Activated T-cell treated with anti-CD3 and anti-CD28 coated beads for 4 hours (primary cell): Measurements from ENCODE around the gene NTRK3.

ENCODE experiments used
- DNase-seq: peaks from one replicate; pipeline ENCODE4 v3.0.0-alpha.2; 2020

The NTRK3 gene

DNA sequence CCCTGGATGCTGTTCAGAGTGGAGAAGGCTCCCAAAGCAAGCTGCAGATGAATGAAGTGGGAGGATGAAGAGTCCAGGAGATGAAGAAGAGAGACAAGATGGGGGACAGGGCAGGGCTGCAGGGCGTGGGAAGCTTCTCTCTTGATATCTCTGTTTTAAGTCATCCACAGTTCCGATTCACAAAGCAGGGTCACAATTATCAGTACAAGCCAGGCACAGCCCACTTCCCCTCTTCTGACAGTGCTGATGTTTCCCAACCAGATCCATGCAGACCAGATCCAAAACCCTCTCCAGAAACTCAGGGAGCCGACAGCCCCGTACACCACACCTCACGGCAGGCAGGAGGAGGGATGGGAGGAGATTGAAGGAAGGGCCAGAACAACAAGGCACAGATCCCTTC, 31.1 kb downstream of the NTRK3 start:
- no peak for DNase-seq

DNA sequence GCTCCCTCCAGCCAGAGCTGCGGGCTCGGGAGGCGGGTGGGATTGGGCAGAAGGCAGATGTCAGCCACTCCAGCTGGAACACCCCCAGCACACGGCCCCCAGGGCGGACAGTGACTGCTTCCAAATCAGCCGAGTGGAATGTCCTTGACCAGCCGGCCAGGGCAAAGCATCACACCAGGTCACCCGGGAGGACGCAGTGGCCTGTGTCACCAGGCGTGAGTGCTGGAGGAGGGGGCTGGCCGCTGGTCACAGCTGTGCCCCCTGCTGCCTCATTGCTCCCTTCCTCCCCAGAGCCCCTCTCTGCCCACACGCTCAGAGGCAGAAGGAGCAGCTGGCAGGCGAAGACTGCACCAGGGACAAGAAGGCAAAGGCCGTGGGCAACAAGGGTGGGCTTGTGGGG, 33.5 kb downstream of the NTRK3 start:
- DNase-seq = no peak

GRCh38 chr15:88221836-88222235, 34.7 kb downstream of the NTRK3 start:
- DNase-seq = no peak

DNA sequence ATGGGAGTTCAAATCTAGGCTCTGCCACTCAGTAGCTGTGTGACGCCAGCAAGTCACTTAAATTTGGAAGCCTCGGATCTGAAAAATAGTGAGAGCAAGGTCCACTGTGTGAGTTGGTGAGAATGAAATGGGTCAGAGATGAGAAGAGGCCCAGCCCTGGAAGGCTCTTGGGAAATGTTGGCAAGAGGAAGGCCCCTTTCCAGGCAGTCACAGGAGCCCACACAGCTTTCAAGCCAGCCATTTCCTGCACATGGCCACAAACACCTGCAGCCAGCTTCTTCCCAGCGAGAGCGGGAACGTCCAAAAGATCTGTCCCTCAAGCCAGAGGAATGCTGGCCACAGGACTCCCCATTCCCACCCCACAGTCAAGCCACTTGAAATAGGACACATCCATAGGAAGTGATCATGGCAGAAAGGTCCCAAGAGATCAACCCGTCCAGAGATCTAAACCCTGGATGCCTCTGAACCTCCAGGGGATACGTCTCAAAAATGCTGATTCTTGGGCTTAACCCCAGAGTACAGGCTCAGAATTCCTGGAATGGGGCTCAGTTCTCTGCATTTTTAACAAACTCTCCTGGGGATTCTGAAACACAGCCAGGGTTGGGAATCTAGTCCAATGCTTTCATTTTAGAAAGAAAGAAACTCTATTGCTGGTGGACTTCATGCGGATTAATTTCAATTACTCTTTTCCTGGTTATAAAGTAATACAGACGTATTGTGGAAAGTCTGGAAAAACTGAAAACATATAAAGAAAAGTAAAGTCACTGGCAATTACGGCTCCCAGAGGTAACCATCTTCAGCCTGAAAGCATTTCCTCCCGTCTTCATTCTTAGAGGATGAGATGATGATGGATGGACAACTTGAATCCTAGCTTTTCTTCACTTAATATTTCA, 35.9 kb downstream of the NTRK3 start:
- DNase-seq = no peak

- DNase-seq = no peak
These were observed 36.9 kb downstream of the NTRK3 start for GRCh38 chr15:88219623-88220022.

GRCh38 chr15:88218557-88219221, 37.9 kb downstream of the NTRK3 start:
- DNase-seq = no peak

GRCh38 chr15:88215066-88215648, 41.4 kb downstream of the NTRK3 start:
- DNase-seq = no peak

DNA sequence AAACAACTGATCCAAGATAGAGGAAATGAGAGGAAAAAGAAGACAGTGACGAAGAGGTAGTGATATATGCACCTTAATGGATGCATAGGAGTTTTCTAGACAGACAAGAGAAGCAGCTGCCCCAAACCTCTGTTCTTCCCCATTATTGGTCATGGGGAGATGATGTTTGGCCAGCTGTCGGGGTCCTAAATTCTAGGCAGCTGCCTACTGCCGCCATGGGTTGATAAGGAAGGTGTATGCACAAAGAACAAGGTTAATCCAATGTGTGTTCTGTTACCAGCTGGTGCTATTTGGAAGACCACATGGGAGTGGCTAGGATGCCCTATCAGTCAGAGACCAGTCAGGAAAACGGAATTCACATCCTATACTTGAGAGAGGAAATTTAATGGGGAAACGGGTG, 47.4 kb downstream of the NTRK3 start:
- DNase-seq = no peak

DNA sequence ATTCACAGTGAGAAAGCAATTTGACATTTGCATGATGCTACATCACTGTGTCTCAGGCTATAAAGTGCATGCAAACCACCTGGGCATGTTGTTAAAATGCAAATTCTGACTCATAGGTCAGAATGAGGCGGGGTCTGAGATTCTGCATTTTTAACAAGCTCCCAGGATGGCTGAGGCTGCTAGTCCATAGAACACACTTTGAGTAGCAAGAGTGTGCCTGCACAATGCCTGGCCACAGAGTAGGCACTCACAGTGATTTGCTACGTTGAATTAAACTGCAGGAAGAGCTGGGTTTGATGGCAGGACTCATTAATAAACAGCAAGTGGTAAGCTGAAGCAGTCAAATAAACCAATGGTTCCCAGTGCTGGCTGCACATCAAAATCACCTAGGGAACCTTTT, 48.1 kb downstream of the NTRK3 start:
- no peak for DNase-seq

DNA sequence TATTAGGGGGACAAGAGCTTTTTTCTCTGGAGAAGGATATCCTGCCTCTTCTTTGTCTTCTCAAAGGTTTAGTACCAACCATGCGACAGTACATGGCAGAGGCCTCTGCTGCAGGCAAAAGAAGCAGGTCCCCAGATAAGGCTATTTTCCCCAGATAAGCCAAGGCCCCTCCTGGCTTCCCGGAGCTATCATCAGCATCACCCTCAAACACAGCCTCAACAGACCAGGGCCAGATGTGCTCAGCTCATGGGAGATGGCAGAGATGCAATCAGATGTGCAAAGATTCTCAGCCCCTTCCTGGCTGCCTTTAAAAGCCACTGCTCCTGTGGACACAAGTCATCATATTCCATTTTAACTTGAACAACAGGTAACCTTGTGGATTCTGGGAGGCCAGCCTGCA, 49.0 kb downstream of the NTRK3 start:
- no peak for DNase-seq

DNA sequence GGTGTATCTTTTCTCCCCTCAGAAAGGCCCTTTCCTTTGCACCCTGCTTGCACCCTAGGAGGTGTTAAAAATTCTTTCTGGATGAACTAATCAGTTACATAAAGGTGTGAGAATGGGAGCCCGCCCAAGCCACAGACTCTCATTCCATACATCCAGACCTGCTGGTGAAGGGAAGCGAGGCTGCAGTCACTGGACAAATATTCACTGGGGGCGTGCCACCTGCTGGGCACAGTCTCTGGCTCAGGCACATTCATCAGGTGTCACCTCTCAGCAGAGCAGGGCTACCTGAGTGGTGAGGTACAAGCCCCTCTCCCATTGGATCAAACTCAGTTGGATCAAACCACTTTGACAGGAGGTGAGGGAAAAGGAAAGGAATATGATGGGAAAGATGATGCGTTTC, 52.0 kb downstream of the NTRK3 start:
- no peak for DNase-seq

GRCh38 chr15:88202231-88202630, 54.3 kb downstream of the NTRK3 start:
- no peak for DNase-seq

DNA sequence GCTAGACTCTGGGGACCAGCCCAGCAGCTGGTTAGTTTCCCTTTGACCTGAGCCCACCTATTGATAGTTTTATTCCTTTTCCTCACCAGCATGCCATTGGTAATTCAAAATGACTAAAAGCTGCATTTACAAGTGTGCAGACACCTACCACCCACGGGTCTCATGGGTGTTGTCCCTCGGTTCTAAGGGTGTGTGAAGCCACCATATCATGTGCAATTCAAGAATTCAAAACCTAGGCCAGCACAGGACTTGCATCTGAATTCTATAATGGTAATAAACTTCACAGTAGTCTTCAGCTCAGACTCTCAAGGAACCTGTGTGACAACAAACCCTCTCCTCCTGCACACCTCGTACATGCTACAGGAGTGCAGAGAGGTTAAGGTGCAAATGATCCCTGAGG, 55.3 kb downstream of the NTRK3 start:
- DNase-seq = no peak

DNA sequence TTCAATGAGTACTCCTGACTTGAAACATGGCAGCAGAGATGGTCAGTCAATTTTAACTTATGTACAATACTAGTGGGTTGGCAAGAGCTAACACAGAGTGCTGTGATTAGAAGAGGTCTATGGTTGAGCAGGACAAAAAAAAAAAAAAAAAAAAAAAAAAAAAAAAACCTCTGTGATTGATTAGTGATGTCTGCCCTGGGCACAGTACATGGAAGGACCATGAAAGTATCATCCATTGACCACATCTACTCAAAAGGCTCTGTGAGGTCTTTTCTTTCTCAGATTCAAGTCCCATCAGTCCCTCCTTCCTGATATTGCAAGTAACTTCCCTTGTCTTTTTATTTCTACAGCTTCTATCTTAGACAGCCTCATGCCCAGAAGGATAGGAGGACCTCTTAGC, 59.6 kb downstream of the NTRK3 start:
- DNase-seq = no peak

GRCh38 chr15:88194162-88194561, 62.4 kb downstream of the NTRK3 start:
- no peak for DNase-seq

DNA sequence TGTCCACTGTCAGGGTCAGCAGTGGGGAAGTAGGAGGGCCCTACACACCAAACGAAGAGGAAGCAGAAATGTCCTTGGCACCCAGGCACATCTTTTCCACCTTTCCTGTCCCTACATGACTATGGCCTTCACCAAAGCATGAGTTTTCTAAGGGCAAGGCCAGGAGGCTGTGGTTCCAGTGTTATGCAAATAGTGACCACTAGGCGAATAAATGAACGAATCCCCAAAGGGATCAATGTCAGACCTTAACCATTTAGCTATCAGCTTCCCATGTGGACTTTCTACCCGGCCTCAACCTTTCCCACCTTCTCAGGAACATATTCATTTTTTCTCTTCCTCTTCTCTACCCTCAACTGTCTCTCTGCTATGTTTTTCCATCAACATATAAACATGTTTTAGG, 63.1 kb downstream of the NTRK3 start:
- DNase-seq = no peak

- no peak for DNase-seq
These were observed 64.8 kb downstream of the NTRK3 start for GRCh38 chr15:88191812-88192165.

DNA sequence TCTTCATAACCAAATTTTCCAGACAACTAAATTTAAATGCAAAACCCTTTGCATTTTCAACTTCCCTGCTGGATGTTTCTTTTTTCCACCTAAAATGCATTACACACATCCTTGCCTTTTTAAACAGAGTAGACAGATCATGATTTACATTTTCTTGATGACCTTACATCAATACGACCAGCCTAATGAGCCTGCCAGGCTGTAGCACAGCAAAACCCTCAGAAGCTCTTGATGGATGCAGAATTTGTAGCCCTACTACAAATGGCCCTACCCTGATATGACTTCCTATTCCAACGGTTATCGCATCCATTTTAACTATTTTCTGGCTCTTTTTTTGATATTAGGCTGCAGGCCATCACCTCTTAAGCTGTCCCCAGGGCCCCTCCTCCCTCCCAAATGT, 66.3 kb downstream of the NTRK3 start:
- no peak for DNase-seq

DNA sequence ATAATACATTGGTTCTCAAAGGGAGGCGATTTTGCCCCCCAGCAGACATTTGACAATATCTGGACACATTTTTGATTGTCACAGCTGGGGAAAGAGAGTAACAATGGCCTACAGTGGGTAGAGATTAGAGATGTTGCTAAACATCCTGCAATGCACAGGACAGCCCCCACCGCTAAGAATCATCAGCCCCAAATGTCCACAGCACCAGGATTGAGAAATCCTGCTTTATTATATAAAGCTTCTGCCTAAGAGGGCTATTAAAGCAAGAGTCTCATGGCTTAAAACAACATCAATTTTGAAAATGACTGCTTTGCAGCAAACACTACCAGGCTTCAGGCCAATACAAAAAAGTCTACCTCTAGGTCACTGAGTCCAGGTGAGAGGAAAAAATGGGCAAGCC, 68.2 kb downstream of the NTRK3 start:
- DNase-seq = no peak

DNA sequence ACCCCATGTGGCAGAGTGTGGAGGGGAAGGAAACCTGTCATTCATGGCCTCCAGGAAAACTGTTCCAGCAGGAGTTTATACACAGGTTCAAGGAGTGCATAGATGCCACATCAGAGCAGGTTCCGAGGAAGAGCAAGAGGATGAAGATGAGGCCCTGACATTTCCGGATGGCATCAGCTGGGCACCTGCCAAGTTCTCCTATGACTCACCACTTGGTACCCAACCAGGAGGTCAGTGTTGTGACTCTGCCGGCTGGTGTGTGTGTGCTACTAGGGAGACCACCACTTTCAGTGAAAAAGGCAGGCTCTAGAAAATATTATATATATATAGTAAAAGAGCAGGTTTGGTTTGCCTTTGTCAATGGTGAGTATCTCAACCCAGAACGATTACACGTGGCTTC, 69.3 kb downstream of the NTRK3 start:
- DNase-seq = no peak

- no peak for DNase-seq
These were observed 71.0 kb downstream of the NTRK3 start for GRCh38 chr15:88185584-88185983.

DNA sequence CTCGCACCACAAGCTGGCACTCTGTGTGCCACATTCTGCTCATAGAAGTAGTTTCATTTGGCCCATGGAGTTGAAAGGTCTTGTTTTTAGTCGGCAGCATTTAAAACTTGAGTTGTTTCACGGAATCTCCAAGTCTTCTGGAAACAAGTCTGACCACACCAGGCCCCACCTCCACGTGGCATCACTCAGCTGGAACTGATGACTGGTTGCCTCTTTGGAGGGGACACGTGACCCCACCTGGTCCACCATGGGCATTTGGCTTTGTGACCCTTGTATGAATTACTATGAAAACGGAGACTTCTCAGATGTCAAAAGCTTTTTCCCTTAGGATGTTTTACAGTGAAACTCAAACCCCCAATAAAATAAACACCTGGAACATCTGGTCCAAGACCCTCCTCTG, 74.9 kb downstream of the NTRK3 start:
- no peak for DNase-seq

GRCh38 chr15:88179562-88179961, 77.0 kb downstream of the NTRK3 start:
- DNase-seq = no peak

DNA sequence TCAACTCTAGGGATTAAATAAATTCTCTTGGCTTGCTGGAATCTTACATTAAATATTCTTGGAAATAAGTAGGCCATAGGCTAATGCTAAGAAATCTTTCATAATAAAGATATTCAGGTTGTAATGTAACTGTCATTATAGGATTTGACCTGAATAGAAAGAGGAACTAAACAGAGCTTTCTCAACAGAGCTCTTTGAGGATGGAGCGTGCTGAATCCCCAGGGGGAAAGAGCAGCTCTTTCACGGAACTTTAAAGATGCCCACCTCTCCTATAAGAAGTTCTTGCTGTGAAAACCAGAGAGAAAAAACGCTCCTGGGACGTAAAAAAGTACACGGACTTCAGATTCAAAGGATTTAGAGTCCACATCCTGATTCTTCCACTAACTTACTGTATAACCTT, 77.9 kb downstream of the NTRK3 start:
- no peak for DNase-seq
